Endometrial microvascular endothelial cells (primary cell): ENCODE measurements around the gene PCDHGC4. TPM values are rescaled to one million over a fixed set of nuclear protein-coding genes. Genes with fewer than 3 reads are reported as not detected.

ENCODE experiments used
- in situ Hi-C: cut with HindIII; loops from 2 replicates; pipeline ENCODE4 v1.10.0; 2017; ENCODE audit warnings: low sequenced_read_pairs, low pct_unique_long_range_greater_than_20kb; ENCODE audit errors: inconsistent ontology term
- total RNA-seq: library from RNA; depleted of rRNA; stranded (reverse); fragments of >200 nt; gene quantifications from one replicate; pipeline ENCODE4 v1.2.3, GENCODE V29; 2015; ENCODE audit errors: inconsistent ontology term

The PCDHGC4 gene
- total RNA-seq, 1 donor from 2014 or later: not detected

- in situ Hi-C loops: no loop called here
Observed at GRCh38 chr5:141488591-141489561, 4.0 kb downstream of the PCDHGC4 start, which contains the start of gene PCDHGC5. TSS of gene PCDHGC5 (plus strand) at chr5:141489081. CDS start at chr5:141489241, 160 bp downstream.

DNA sequence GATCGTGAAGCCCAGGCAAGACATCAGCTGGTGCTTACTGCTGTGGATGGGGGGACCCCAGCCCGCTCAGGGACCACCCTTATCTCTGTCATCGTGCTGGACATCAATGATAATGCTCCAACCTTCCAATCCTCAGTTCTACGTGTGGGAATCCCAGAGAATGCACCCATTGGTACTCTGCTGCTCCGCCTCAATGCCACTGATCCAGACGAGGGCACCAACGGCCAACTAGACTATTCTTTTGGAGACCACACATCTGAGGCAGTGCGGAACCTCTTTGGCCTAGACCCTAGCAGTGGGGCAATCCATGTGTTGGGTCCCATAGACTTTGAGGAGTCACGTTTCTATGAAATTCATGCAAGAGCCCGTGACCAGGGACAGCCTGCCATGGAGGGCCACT lies 5.0 kb downstream of the PCDHGC4 start:
- in situ Hi-C loops: no loop called here

- in situ Hi-C loops: no loop called here
Observed at GRCh38 chr5:141490271-141490670, 5.4 kb downstream of the PCDHGC4 start.

DNA sequence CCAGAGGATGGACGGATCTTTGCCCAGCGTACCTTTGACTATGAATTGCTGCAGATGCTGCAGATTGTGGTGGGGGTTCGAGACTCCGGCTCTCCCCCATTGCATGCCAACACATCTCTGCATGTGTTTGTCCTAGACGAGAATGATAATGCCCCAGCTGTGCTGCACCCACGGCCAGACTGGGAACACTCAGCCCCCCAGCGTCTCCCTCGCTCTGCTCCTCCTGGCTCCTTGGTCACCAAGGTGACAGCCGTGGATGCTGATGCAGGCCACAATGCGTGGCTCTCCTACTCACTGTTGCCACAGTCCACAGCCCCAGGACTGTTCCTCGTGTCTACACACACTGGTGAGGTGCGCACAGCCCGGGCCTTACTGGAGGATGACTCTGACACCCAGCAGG lies 5.9 kb downstream of the PCDHGC4 start:
- in situ Hi-C loops: no loop called here

GRCh38 chr5:141491323-141492167 lies 6.7 kb downstream of the PCDHGC4 start:
- in situ Hi-C loops: no loop called here

DNA sequence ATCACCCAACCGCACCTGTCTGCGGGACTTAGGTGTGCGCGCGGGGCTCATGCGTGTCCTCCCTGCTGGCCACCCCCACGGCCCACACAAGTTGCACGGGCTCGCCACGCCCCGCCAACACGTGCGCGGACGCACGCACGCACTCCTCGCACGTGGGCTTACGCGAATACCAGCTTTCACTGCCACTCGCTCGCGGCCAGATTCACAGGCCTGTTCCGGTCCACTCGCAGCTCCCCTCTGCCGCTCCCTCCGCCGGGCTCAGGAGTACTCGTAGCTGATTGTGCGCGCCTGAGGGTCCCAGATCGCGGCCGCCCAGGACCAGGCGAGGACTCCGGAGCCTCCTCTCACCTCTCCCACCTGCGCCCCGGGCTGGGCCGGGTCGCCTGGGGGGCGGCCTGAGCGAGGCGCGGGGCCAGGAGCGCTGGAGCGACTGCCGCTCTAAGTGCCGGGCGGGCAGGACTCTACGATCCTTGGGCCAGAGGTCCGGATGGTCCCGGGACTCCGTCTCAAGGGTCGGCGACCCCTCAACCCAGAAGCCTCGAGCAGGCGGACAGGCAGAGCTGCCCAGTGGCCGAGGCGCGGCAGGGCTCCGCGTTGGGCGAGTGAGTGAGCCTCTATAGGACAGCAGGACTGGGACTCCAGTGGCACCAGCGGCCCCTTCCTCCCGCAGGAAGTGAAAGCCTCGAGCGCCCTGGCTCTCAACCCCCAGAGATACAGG lies 7.5 kb downstream of the PCDHGC4 start:
- in situ Hi-C loops: no loop called here

GRCh38 chr5:141493500-141494422 lies 8.9 kb downstream of the PCDHGC4 start:
- in situ Hi-C loops: no loop called here

GRCh38 chr5:141494761-141495452 lies 10.1 kb downstream of the PCDHGC4 start:
- in situ Hi-C loops: no loop called here

DNA sequence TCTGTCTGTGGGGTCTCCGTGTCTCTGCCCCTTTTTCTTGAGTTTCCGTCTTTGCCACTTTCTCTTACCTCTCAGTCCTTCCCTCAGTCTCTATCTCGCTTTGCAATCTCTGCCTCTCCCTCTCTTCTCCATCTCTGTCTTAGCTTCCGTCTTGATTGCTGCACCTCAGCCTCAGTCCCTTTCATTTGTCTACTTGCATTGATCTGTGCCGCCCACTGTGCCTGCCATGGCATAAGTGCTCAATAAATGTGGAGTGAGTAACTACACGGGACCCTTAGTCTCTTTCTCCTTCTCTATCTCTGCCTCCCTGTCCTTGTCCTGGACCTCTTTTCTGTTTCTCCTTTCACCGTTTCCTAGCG lies 10.6 kb downstream of the PCDHGC4 start:
- in situ Hi-C loops: no loop called here

GRCh38 chr5:141496038-141496437 lies 11.2 kb downstream of the PCDHGC4 start:
- in situ Hi-C loops: no loop called here

DNA sequence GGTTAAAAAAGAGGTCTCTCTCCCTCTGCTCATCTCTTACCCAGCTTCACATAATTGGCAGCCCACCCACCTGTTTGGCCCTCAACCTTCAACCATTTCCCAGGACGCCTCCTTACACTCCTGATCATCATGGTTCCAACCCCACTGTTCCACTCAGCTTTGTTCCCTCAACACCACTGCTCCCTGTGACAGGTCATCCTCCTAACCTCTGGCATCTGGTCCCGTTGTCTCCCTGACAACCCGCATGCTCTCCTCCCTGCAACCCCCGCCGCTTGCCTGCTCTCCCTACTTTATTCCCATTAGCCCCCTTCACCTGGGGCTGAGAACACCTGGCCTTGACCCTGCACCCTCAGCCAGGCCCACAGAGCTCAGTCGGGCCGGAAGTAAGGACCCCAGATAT lies 16.9 kb downstream of the PCDHGC4 start:
- in situ Hi-C loops: no loop called here

GRCh38 chr5:141503681-141504080 lies 18.9 kb downstream of the PCDHGC4 start:
- in situ Hi-C loops: no loop called here

DNA sequence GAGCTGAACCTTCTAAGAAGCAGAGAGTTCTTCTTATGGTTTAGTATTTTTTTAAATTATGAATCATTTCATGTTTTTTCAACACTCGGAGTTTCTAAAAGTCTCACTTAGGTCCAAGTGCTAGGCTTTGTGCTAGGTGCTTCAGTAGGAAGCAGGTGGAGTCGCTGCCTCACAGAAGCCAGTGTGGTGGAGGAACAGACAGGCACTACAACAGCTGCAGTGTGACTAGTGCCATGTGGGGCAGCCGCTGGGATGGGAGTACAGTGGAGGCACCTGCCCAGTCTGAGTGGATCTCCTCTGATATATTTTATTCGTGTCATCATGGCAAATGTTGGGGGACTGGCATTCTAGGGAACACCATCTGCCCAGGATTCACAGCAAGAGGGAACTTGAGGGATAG lies 19.4 kb downstream of the PCDHGC4 start:
- in situ Hi-C loops: no loop called here

- in situ Hi-C loops: no loop called here
Observed at GRCh38 chr5:141506381-141507155, 21.7 kb downstream of the PCDHGC4 start.

GRCh38 chr5:141507387-141508091 lies 22.7 kb downstream of the PCDHGC4 start:
- in situ Hi-C loops: no loop called here

DNA sequence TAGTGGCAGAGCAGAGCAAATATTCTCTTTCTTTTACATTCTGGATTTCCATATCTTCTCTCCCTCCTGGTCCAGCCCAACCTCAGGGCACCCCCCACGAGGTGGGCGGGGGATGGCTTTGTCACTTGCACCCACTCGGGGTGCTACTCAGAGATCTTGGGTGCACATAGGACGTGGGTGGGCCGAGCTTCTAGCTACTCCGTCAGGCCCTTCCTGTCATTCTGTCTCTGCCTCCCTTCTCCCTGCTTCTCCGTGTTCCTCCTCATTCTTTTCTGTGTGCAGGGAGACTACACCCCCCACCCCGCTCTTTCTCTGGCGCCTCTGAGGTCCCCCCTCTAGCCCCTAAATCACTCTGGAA lies 23.6 kb downstream of the PCDHGC4 start:
- in situ Hi-C loops: no loop called here
